ENCODE measurements around the gene CRTAC1. TPM values are rescaled to one million over a fixed set of nuclear protein-coding genes. Genes with fewer than 3 reads are reported as not detected.

CRTAC1 gene
- total RNA-seq, 1 experiment from 2014 or later: 0.46 TPM

DNA sequence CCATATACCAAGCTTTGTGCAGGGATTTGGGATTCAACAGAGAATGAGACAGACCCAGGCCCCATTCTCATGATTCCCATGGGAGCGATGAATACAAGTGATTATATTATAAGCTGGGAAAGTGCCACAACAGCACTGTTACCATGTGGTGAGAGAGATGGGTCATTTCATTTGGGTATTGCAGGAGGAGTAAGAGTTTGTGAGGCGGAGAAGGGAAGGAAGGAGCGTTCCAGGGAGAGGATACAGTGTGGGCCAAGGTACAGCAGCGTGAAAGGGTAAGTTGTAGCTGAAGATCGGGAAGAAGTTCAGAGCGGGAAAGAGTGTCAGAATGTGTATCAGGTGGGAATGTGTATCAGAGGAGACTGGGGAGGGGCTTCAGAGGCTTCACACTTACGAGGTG, 142.3 kb downstream of the CRTAC1 start:
- Histone ChIP-seq H3K79me1 (ENCODE audit: insufficient read depth, low read depth, low read length, poor library complexity, severe bottlenecking) (no peaks in the 10 kb centered on the region), H3K23me2 (ENCODE audit: insufficient read length, low read depth, low read length, poor library complexity, severe bottlenecking) (no peaks in the 10 kb centered on the region), H2BK15ac (ENCODE audit: low read depth, low read length) (no peak overlapping the region), H2BK20ac (ENCODE audit: low read depth, low read length, poor library complexity, severe bottlenecking) (no peak overlapping the region), H3K79me2 (ENCODE audit: insufficient read depth, low read length) (no peaks in the 10 kb centered on the region), H3K27ac (ENCODE audit: insufficient read length, low read depth, low read length) (no peak overlapping the region), H3K9me3 (ENCODE audit: control insufficient read depth, low read depth, low read length) (no peaks in the 10 kb centered on the region), H4K5ac (ENCODE audit: insufficient read length, low read depth, low read length) (no peak overlapping the region), H3T11ph (ENCODE audit: low read length) (no peak overlapping the region), H3K4ac (ENCODE audit: low read depth, low read length) (no peak overlapping the region), H3K9ac (ENCODE audit: extremely low read depth, insufficient read length, low read length) (no peak overlapping the region), H2AFZ (ENCODE audit: low read length) (no peak overlapping the region), H2BK5ac (ENCODE audit: insufficient read length, low read length) (no peak overlapping the region), H4K20me1 (ENCODE audit: control insufficient read depth, insufficient read depth, insufficient read length) (no peaks in the 10 kb centered on the region), H3K4me1 (ENCODE audit: insufficient read depth, low read length) (peaks cover 2% of the 10 kb centered on the region; the same call in 1 of the 2 replicates), H4K8ac (replicated peaks; ENCODE audit: insufficient read length, low read depth, low read length) (no peak overlapping the region), H3K14ac (ENCODE audit: insufficient read depth, low read length) (no peak overlapping the region), H3K23ac (ENCODE audit: insufficient read length, low read depth, low read length) (no peak overlapping the region), H2BK120ac (ENCODE audit: low read depth, low read length, poor library complexity, severe bottlenecking) (no peak overlapping the region), H3K18ac (ENCODE audit: insufficient read length, low read depth, low read length) (no peak overlapping the region), H2AK5ac (ENCODE audit: insufficient read length, low read length) (no peak overlapping the region), H2BK12ac (ENCODE audit: insufficient read length, low read depth, low read length) (no peak overlapping the region), H4K91ac (ENCODE audit: insufficient read length, low read depth, low read length) (no peak overlapping the region), H3K4me2 (ENCODE audit: insufficient read depth, insufficient read length, low read length) (no peak overlapping the region), H3K56ac (ENCODE audit: insufficient read length, low read depth, low read length) (no peak overlapping the region), H3K27me3 (ENCODE audit: insufficient read depth, low read length) (no peaks in the 10 kb centered on the region)
- Mint-ChIP-seq H3K27me3 (ENCODE audit: low read depth) (peaks cover 2% of the 10 kb centered on the region; the same call in 1 of the 2 replicates), H3K27ac (no peak overlapping the region), H3K4me3 (no peak overlapping the region), H3K9me3 (no peaks in the 10 kb centered on the region), H3K4me1 (peaks cover 27 to 41% of the 10 kb centered on the region in 2 experiments), H3K36me3 (ENCODE audit: insufficient read depth in 1 of 3, low read depth in 3 of 3) (no peaks in the 10 kb centered on the region)
- TF ChIP-seq CTCF (conservative IDR thresholded peaks at IDR 0.05): no peak
- no peak for DNase-seq
- WGBS (ENCODE audit: extremely low coverage, insufficient read length, low lambda C conversion rate): no CpG with 5 or more reads among the region's 7 CpGs

Measured in H9 (cell line).